GM11168 (cell line): ENCODE measurements around the gene NTSR2.

ENCODE experiments used
- in situ Hi-C: fragments of 300-500 bp; cut with MboI; formaldehyde crosslinking; loops from one replicate; pipeline ENCODE4 v1.12.0; 2022; ENCODE audit warnings: low sequenced_read_pairs; ENCODE audit not compliant: unreplicated experiment

Gene NTSR2

GRCh38 chr2:11634584-11634983, 35.4 kb downstream of the NTSR2 start:
- in situ Hi-C loops = no loop called here

GRCh38 chr2:11633923-11634478, 36.0 kb downstream of the NTSR2 start:
- in situ Hi-C loops = no loop called here

- in situ Hi-C loops = no loop called here
These were observed 38.5 kb downstream of the NTSR2 start for GRCh38 chr2:11631462-11631861.

GRCh38 chr2:11630855-11631254, 39.1 kb downstream of the NTSR2 start:
- in situ Hi-C loops = no loop called here

- in situ Hi-C loops = no loop called here
These were observed 40.1 kb downstream of the NTSR2 start for GRCh38 chr2:11629851-11630250.

GRCh38 chr2:11629215-11629614, 40.8 kb downstream of the NTSR2 start:
- in situ Hi-C loops = no loop called here

- in situ Hi-C loops = no loop called here
These were observed 41.3 kb downstream of the NTSR2 start for GRCh38 chr2:11628675-11629074.

GRCh38 chr2:11625671-11626070, 44.3 kb downstream of the NTSR2 start:
- in situ Hi-C loops = no loop called here

- in situ Hi-C loops = no loop called here
These were observed 45.1 kb downstream of the NTSR2 start for GRCh38 chr2:11624893-11625292.

- in situ Hi-C loops = no loop called here
These were observed 47.4 kb downstream of the NTSR2 start for GRCh38 chr2:11622611-11623010.

GRCh38 chr2:11621410-11621809, 48.6 kb downstream of the NTSR2 start:
- in situ Hi-C loops = no loop called here

GRCh38 chr2:11618708-11619062, 51.3 kb downstream of the NTSR2 start:
- in situ Hi-C loops = no loop called here

GRCh38 chr2:11617984-11618707, 51.8 kb downstream of the NTSR2 start:
- in situ Hi-C loops = no loop called here

GRCh38 chr2:11617527-11617926, 52.5 kb downstream of the NTSR2 start:
- in situ Hi-C loops = no loop called here

- in situ Hi-C loops = no loop called here
These were observed 53.1 kb downstream of the NTSR2 start for GRCh38 chr2:11616851-11617415.

GRCh38 chr2:11616097-11616687, 53.8 kb downstream of the NTSR2 start:
- in situ Hi-C loops = no loop called here

GRCh38 chr2:11615209-11615608, 54.8 kb downstream of the NTSR2 start:
- in situ Hi-C loops = no loop called here

- in situ Hi-C loops = no loop called here
These were observed 56.7 kb downstream of the NTSR2 start for GRCh38 chr2:11613297-11613696.

- in situ Hi-C loops = no loop called here
These were observed 57.3 kb downstream of the NTSR2 start for GRCh38 chr2:11612553-11613215.

GRCh38 chr2:11611251-11611650, 58.7 kb downstream of the NTSR2 start:
- in situ Hi-C loops = no loop called here

- in situ Hi-C loops = no loop called here
These were observed 59.3 kb downstream of the NTSR2 start for GRCh38 chr2:11610624-11611242.
